Hepatic stellate cell (primary cell): ENCODE measurements around the gene VPS13C.
"Not testable (repeated sequence)": the region's sequence is repeated elsewhere in the genome, so short reads cannot be mapped to it uniquely, and the experiment has no call there.

Source experiments
- DNase-seq: peaks from one replicate; pipeline ENCODE4 v3.0.0; 2011; ENCODE audit warnings: low spot score

The VPS13C gene

DNA sequence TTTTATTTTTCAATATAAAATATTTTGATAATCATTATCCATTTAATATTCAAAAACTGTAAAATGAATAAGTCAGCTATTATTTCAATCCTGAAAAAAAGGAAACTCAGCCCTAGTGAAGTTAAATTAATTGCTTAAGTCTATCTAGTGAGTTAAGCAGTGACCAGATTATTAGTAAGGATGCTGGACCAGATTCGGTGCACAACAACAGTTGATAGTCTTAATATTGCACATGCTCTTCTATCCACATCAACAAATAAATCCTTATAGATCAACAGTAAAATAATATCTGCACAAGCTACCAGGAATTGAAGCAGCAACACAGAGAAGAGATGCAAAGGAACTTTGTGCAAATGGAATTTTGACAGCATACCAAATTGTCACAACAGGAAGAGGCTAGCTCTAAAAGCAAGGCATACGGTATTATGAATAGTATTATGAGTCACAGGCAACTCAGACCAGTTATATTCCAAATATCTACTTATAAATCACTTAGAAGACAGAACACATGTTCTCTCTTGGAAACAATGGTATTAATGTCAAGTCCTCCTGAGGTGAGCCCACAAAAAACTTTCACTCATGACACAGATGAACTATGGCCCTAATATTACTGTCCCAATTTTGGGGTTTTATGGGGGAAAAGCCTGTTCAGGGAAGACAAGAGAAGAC, 24.9 kb downstream of the VPS13C start:
- peak; percentile 13 for DNase-seq

DNA sequence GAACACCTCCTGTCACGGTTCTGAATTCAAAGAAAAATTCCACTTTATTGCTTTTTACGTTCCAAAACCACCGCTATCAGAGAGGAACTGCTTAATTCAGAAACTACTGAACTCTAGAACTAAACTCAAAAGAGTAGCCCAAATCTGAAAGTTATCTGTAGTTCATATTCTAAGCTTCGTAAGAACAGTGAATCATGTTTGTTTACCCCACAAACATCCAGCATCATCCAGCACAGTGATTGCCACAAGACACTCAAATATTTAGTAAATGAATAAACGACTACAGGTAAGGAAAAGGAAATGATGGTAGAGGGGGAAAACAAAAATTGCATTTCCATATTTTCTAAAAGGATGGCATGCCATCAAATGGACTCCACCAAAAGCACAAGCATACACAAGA, 32.3 kb downstream of the VPS13C start:
- DNase-seq = no peak

DNA sequence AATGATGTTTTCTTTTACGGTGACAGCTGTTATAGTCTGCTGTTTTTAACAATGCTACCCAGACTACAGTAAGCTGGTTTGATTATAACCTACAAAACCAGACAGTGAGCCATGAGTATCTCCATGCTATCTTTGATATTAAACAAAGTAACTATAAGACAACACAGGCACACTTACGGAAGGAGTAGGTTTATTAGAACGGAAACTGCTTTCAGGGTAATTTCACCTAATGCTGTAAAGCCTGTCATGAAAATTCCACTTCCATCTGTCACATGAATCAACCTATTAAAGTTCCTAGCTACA, 33.0 kb downstream of the VPS13C start:
- DNase-seq = no peak

DNA sequence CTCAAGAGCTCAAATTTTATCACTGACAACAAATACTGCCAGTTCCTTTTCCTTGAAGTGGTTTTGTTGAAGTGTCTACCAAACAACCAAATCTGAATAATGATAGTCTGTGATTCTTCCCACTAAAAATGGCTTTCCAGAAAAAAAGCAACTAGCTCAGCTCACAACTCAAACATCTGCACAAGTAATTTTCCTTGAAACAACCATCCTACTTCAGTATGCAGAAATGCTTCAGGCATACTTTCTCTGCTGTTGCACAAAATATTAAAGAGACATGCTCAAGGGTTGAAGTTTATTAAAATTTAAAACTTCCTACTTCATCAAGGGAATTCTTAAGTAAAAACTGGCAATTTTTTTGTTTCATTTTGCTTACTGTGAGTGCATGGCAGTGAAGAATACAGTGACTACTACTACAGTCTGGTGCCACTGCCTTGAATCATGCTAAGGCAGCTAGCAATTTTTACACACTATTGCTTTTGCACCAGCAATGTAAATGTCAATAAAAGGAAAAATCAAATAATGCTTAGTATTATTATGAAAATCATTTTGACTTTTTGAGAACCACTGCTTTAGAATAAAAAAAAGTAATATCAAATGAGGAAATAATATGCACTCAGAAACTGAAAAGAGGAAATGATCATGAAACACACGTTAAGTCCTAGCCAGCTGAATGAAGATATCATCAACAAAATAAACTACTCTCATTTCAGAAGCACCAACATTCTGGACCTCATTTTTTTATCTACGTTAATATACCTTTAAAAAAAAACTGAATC, 33.6 kb downstream of the VPS13C start:
- DNase-seq = no peak

DNA sequence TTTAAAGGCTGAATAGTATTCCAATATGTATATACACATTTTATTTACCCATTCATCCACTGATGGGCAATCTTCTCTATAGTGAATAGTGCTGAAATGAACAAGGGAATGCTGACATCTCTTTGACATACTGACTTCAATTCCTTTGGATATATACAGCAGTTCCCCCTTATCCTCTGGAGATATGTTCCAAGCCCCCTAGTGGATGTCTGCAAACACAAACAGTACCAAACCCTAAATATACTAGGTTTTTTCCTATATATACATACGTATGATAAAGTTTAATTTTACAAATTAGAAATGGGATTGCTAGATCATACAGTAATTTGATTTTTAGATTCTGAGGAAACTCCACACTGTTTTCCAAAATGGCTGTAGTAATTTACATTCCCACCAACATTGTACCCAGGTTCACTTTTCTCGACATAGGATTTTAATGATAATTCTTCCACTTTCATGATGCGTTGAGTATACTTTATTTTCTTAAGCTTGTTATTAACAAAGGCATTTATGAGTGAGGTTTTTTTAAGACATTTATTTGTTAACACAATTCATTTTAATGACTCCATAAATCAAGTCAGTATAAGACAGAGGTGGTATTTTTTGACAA, 38.2 kb downstream of the VPS13C start:
- no peak for DNase-seq

DNA sequence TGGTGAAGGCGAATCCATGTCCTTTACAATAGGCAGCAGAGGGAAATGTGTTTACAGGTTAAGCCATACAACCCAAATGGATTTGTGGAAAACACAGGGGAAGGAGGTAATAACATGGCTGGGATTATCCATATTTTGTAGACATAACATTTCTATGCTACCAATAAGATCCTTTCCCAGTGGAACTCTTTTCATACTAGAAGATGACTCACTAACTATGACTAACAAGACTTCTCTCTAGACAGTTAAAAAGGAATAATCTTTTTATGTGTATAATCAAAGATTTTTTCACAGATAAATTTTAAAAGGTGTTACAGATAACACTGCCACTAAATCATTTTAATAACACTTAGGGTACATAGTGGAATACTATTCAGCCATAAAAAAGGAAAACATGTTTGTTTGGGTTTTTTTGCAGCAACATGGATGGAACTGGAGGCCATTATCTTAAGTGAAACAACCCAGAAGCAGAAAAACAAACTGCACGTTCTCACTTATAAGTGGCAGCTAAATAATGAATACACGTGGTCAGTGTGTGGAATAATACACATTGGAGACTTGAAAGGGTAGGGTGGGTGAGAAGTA, 39.6 kb downstream of the VPS13C start:
- peak; percentile 14 for DNase-seq

DNA sequence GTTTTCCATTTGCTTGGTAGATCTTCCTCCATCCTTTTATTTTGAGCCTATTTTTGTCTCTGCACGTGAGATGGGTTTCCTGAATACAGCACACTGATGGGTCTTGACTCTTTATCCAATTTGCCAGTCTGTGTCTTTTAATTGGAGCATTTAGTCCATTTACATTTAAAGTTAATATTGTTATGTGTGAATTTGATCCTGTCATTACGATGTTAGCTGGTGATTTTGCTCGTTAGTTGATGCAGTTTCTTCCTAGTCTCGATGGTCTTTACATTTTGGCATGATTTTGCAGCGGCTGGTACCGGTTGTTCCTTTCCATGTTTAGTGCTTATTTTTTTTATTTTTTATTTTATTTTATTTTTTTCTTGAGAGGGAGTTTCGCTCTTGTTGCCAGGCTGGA, 54.9 kb downstream of the VPS13C start:
- not testable (repeated sequence) for DNase-seq

DNA sequence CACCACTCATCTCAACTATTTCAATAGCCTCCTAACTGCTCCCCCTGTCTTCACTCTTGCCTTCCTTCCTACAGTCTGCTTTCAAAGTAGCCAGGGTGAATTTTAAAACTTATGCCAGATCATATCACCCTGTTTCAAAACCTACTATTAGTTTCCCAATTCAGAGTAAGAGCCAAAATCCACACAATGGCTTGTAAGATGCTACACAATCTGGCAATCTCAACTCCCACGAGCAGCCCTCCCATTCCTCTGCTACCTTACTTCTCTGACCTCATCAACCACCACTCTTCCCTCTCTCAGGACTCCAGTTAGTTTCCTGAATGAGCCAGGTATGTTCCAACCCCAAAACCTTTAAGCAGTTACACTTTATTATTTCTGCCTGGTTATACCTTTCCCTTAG, 62.5 kb downstream of the VPS13C start:
- no peak for DNase-seq

DNA sequence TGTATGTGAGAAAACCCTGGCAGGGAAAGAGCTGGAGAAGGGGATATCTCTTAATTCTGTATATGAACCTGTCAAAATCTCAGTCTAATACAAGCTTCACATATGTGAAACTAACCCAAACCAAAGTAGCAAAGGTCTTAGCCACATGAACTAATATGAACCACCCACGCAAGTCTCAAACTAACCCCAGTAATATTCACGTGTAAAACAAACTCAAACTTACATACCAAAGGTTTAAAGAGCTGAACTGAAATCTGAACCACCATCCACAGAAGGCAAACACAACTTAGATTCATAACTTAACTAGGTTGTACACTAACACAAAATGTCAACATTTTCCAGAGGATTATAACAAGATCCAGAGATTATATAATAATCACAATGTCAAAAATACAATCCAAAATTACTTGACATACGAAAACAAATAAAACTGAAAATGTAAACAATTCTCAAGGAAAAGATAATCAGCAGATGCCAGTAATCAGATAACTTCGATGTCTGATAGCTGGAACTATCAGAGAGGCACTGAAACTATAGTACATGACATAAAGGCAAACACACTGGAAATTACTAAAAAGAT, 64.1 kb downstream of the VPS13C start:
- DNase-seq = no peak

DNA sequence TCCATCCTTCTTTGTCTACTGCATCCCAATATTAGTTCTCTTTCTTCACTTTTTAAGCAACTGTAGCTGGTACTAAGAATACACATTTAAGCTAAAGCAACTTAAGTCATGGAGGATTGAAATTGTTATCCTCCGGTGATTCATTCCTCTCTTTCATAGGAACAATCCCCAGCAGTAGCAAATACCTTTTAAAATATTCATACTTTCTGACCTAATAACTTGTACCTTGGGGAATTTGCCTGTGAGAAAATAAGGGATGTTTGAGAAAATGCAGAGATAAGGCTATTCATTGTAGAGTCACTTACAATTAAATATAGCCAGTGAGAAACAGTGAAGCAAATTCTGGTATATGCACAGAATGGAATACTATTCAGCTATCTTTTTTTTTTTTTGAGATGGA, 66.0 kb downstream of the VPS13C start:
- DNase-seq = peak; percentile 27

DNA sequence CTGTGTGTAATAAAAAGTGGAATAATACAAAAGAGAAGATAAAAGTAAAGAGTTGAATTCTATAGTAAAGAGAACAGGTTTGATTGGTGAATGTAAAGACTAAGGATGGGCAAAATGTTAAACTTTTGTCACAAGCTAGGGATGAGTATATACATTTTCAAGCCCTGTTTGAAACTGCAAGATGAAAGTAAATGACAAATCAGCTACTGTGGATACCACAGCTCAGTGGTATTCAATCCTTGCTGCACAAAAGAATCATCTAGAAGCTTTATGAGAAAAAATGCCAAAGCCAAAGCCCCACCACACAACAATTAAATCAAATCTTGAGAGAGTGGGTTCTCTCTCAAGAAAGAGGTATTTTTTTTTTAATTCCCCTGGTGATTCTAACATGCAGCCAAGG, 67.7 kb downstream of the VPS13C start:
- DNase-seq = no peak

DNA sequence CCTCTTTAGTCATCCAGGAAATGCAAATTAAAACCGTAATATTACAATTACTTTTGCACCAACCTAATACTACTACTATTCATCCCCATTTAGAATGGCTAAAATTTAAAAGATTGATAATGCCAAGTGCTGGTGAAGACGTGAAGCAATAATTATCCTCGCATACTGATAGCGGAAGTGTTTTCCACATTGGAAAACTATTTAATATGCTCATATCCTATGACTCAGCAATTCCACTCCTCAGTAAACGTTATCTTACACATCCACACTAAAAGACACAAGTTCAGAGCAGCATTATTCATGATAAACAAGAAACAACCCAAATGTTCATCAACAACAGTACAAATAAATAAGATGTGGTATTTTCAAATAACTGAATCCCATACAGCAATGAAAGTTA, 70.6 kb downstream of the VPS13C start:
- DNase-seq = no peak

DNA sequence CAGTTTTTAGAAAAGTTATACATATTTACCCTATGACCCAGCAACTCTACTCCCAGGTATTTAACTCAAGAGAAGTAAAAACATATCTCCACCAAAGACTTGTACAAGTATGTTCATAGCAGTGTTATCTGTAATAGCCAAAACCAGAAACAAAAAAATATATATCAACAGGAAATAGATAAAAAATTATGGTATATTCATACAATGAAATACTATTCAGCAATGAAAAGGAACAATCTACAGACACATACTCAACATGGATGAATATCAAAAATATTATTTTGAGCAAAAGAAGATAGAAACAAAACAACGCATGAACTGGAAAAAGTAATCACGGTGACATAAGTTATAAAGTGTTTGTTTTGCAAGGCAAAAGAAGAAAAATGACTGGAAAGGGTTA, 72.4 kb downstream of the VPS13C start:
- no peak for DNase-seq

DNA sequence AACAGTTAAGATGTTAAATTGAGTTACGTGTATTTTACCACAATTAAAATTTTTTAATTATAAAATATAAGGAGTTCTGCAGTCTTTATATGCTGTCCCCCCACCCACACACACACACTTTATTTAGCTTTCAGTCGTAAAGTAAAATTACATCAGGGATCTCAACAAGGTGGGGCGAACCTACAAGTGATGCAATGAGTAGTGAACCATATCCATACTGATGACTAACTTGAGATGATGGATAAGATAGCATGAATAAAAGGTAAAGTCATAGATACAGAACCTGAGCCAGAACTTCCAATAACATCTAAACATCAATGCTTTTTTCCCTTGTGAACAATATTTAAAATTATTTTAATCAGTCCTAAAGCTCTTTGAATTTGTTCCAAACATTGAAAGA, 77.2 kb downstream of the VPS13C start:
- no peak for DNase-seq

DNA sequence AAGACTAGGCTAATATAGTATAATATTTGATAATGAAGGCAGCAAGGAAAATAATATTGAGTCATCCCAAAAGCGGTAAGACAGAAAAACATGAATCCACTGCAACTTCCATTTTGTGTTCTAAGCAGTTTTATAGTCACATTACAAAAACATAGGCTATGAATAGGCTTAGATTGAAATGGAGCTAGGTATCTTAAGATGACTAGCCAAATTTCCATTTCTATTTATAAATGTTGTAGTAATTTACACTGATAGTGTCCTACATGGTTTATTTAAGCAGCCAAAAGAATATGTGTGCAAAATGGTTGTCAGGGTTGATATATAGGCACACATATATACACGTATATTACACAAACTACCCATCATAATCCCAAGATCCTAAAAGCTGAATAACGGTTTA, 82.0 kb downstream of the VPS13C start:
- no peak for DNase-seq

DNA sequence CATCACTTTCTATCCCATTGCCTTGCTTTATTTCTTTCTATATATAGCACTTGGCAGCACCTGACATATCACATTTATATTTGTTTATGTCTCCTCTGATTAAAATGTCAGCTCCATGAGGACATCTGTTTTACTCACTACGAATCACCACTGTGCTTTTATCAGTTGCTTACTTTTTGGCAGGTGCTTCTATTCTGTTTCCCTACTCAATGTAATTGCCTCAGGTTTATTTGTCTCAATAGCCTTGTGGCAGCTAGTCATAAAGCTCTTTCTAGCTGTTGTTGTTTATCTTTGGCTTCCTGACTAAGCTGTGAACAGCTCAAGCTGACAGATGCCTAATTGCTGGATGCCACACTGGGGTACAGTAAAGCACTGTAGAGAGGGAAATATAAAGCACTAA, 85.5 kb downstream of the VPS13C start:
- no peak for DNase-seq

DNA sequence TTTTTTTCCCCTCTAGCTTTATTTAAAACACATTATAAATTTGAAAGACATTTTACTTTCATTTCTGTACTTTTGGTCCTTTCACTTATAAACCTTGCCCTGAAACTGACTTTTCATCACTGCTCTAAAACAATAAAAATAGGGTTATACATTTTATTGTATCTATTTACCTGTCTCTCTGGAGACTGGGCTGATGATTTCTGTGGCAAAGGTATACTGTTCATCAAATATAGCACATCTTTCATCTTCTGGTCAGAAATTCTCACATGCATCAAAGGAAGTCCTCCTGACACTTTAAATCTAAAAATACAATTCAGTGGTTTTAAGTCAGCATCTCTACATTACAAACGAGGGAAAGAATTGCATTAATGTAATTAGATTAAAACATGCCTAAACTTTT, 86.1 kb downstream of the VPS13C start:
- no peak for DNase-seq

DNA sequence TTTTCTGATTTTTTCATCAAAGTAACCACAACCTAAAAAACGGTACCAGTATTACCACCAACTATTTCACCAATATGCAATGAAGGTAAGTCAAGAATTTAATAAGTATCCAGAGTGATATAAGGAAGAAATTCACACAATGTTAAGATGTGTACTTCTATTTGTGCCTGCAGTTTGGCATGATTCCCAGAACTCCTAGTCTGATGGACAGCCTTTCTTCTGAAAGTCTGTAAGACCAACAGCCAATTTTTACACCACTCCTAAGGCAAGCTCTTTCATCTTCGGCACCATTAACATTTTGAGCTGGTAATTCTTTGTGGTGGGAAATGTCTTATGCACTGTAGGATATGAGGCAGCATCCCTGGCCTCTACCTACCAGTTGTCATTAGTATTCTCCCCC, 108.3 kb downstream of the VPS13C start:
- DNase-seq = no peak

DNA sequence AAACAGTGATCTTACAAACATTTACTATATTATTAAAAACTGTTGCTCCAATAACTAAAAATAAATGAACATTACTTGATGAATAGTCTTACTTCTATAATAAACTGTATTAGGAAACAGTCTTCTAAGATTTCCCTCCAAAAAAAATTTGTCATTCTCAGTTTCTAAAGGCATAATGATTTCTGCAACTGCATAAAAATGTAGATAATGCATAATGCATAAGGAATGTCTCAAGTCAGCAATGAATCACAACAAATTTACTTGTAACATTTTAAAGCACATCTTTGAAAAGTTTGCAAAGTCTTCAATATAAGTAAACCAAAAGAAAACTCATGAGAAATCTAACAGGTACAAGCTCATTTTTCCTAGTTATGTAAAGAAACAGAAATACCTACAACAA, 113.5 kb downstream of the VPS13C start:
- DNase-seq = peak; percentile 7

DNA sequence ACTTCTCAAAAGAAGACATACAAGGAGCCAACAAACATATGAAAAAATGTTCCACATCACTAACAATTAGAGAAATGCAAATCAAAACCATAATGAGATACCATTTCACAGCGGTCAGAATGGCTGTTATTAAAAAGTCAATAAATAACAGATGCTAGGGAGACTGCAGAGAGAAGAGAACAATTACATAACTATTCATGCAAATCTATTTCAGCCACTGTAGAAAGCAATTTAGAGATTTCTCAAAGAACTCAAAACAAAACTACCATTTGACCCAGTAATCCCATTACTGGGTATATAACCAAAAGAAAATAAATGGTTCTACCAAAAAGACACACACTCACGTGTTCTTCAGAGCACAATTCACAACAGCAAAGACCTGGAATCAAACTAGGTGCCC, 116.3 kb downstream of the VPS13C start:
- no peak for DNase-seq

DNA sequence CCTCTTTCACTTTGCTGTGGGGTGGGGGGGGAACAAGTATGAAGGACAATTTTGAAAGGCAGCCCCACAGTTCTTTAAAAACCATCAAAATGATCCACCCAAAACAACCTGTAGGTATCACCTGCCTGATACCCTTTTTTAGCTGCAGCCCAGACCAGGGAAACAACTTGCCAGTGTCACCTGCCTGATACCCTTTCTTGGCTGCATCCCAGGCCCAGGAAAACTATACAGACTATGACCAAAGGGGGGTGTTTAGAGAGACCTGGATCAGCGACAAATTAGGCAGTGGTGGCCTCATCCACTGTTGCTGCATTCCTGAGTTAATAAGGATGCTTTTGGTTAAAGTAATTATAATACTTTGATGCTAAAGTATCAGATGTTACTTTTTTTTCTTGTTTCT, 122.0 kb downstream of the VPS13C start:
- DNase-seq = no peak

DNA sequence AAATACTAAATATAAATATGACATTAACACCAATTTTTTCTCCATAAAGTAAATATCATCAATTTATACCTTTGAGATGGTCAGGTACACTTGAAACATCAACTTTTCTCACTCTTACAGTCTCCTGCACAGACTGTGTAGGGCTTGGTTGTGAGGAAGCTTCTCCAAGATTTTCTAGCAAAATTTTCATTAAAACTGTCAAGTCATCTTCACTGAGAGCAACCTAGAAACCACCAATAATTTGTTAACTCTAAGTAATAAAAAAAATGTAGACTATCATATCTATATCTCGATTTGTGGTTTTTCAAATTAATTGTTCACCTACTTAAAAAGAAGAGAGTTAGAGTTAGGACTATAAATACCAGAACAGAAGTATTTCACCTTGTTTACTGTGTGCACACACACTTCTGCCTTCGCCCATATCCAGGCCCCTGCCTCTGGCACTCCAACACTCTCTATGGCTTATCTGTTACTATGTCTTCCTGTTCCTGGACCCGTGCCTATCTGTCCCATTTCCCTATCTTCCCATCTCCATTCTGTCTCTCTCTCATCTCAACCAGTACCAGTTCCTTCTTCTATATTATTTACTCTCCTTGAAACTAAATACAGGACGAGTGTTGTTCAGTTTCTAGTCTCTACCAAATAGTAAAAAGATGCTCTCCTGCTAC, 123.6 kb downstream of the VPS13C start:
- no peak for DNase-seq
